8988T (cell line): ENCODE data around the gene SPEM3.
"Not testable (repeated sequence)": the region's sequence is repeated elsewhere in the genome, so short reads cannot be mapped to it uniquely, and the experiment has no call there.

Source experiments
- DNase-seq: peaks from one replicate; pipeline ENCODE4 v3.0.0; 2011

The SPEM3 gene

GRCh38 chr17:7443499-7444485 is 15.1 kb downstream of the SPEM3 start:
- no peak for DNase-seq

- DNase-seq: peak; percentile 86
These were observed 16.3 kb downstream of the SPEM3 start, which contains the start of gene CHRNB1 for GRCh38 chr17:7444682-7445618. Gene CHRNB1, plus strand, starts transcription at chr17:7445061. Its CDS starts 67 bp downstream, at chr17:7445128.

GRCh38 chr17:7445619-7445968 is 16.9 kb downstream of the SPEM3 start:
- DNase-seq: peak; percentile 75

GRCh38 chr17:7448461-7448860 is 19.8 kb downstream of the SPEM3 start:
- no peak for DNase-seq

GRCh38 chr17:7459961-7460545 is 31.4 kb downstream of the SPEM3 start:
- no peak for DNase-seq

- DNase-seq: no peak
These were observed 32.4 kb downstream of the SPEM3 start for GRCh38 chr17:7460850-7461660.

- no peak for DNase-seq
These were observed 34.1 kb downstream of the SPEM3 start for GRCh38 chr17:7462474-7463371.

- no peak for DNase-seq
These were observed 34.8 kb downstream of the SPEM3 start for GRCh38 chr17:7463372-7463846.

GRCh38 chr17:7464081-7464480 is 35.4 kb downstream of the SPEM3 start:
- DNase-seq: no peak

- DNase-seq: no peak
These were observed 37.1 kb downstream of the SPEM3 start for GRCh38 chr17:7465597-7466275.

- no peak for DNase-seq
These were observed 37.6 kb downstream of the SPEM3 start for GRCh38 chr17:7466318-7466638.

GRCh38 chr17:7466639-7467341 is 38.1 kb downstream of the SPEM3 start:
- no peak for DNase-seq

GRCh38 chr17:7467498-7467897 is 38.8 kb downstream of the SPEM3 start:
- no peak for DNase-seq

GRCh38 chr17:7468290-7468689 is 39.6 kb downstream of the SPEM3 start:
- no peak for DNase-seq

GRCh38 chr17:7468804-7469389 is 40.2 kb downstream of the SPEM3 start:
- no peak for DNase-seq

- not testable (repeated sequence) for DNase-seq
These were observed 41.2 kb downstream of the SPEM3 start for GRCh38 chr17:7469843-7470242.

GRCh38 chr17:7470457-7470973 is 41.9 kb downstream of the SPEM3 start:
- DNase-seq: not testable (repeated sequence)

- no peak for DNase-seq
These were observed 43.1 kb downstream of the SPEM3 start for GRCh38 chr17:7471729-7472128.

- not testable (repeated sequence) for DNase-seq
These were observed 46.1 kb downstream of the SPEM3 start for GRCh38 chr17:7474767-7475166.
